Natural killer cell treated with Interleukin-12 subunit alpha and Interleukin-12 subunit beta and Interleukin-15 and Interleukin-18, amount 100 ng/mL, for 72 hours (primary cell): Measurements from ENCODE around the gene VAT1L. TPM values are rescaled to one million over a fixed set of nuclear protein-coding genes. Genes with fewer than 3 reads are reported as not detected.

ENCODE experiments used
- ATAC-seq, 2 donors: fragments of 150-1000 bp; cut with Tn5 transposase in 1 of 2; sonication (Bioruptor Pico), chemical (Tn5 transposase) in 1 of 2; 2 replicates each; pipeline ENCODE4 v1.10.0; 2021
- DNase-seq: peaks from one replicate; pipeline ENCODE4 v3.0.0; 2022; ENCODE audit warnings: low spot score
- H3K27ac Mint-ChIP-seq, 2 donors: 1 replicate in 1 of 2; 2 replicates in 1 of 2; pipeline ENCODE4 v1.8.0; 2022; ENCODE audit warnings: mixed read lengths in 2 of 2, mild to moderate bottlenecking in 1 of 2, moderate library complexity in 1 of 2
- H3K27me3 Mint-ChIP-seq, 2 donors: 1 replicate in 1 of 2; 2 replicates in 1 of 2; pipeline ENCODE4 v1.8.0; 2022; ENCODE audit warnings: mixed read lengths in 2 of 2
- H3K36me3 Mint-ChIP-seq: one replicate; pipeline ENCODE4 v1.8.0; 2022; ENCODE audit warnings: mixed read lengths
- H3K4me1 Mint-ChIP-seq, 2 donors: 1 replicate in 1 of 2; 2 replicates in 1 of 2; pipeline ENCODE4 v1.8.0; 2022; ENCODE audit warnings: low read depth in 2 of 2, mixed read lengths in 2 of 2, mild to moderate bottlenecking in 1 of 2
- H3K4me3 Mint-ChIP-seq: one replicate; pipeline ENCODE4 v1.8.0; 2022; ENCODE audit warnings: mixed read lengths
- H3K9me3 Mint-ChIP-seq: 2 replicates; pipeline ENCODE4 v1.8.0; 2022; ENCODE audit warnings: mixed read lengths
- total RNA-seq, 2 donors: library from RNA; stranded (reverse); gene quantifications; one replicate each; pipeline ENCODE4 v1.2.3, GENCODE V29; 2022

Gene VAT1L
- total RNA-seq, 2 donors from 2014 or later = 0.11 TPM; not detected in 1

GRCh38 chr16:77789085-77790008 lies 983 bp downstream of the VAT1L start:
- no peak for ATAC-seq
- no peaks in the 10 kb centered on the region for H3K36me3 Mint-ChIP-seq
- H3K27ac Mint-ChIP-seq = no peak overlapping the region
- H3K27me3 Mint-ChIP-seq = peaks cover 46 to 64% of the 10 kb centered on the region in 2 donors
- no peak overlapping the region for H3K4me3 Mint-ChIP-seq
- no peaks in the 10 kb centered on the region for H3K9me3 Mint-ChIP-seq
- no peak for DNase-seq
- peaks cover 4 to 6% of the 10 kb centered on the region in 2 donors for H3K4me1 Mint-ChIP-seq

GRCh38 chr16:77790009-77790372 lies 1.6 kb downstream of the VAT1L start:
- Mint-ChIP-seq H3K4me1 (peaks cover 4 to 6% of the 10 kb centered on the region in 2 donors), H3K27ac (no peak overlapping the region), H3K36me3 (no peaks in the 10 kb centered on the region), H3K27me3 (peaks cover 48 to 64% of the 10 kb centered on the region in 2 donors), H3K4me3 (no peak overlapping the region), H3K9me3 (no peaks in the 10 kb centered on the region)
- no peak for DNase-seq
- ATAC-seq = no peak

DNA sequence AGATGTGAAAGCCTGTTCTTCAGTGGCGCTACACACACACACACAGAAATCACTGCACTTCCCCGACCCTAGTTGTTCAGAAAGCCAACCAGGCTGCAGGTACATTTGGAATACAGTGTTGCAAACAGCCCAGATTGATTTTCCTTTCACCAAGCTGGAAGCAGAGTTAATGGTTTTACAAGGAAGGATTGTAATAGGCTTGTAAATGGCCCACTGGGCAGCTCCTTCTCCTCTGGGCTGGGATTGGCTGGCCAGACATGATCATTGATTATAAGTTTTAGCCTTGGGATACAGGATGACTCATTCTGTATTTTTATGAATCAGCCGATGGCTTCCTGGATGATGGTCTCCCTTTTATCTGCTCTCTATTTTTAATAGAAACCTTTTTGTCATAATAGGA lies 2.5 kb downstream of the VAT1L start:
- H3K27me3 Mint-ChIP-seq = peaks cover 48 to 64% of the 10 kb centered on the region in 2 donors

DNA sequence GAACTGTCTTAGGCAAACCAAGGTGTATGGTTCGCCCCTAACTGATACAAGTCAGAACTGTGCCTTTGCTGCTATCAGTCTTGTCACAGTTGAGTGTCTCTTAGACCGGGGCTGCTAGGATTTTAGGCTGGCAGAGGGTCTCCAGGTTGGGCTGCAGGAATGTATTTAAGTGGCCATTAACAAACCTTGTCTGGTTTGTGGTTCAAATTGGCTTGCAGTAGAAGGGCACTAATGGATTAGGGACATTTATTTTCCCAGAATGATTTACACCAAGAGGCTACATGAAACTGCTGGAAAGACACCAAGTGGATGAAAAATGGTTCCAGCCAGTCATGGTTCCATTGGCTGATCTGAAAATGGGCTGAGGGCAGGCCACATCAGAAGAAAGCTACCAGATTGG lies 5.1 kb downstream of the VAT1L start:
- DNase-seq (no peak), ATAC-seq (no peak)
- peaks cover 31 to 49% of the 10 kb centered on the region in 2 donors for H3K27me3 Mint-ChIP-seq
- H3K9me3 Mint-ChIP-seq = no peaks in the 10 kb centered on the region
- H3K4me3 Mint-ChIP-seq = no peak overlapping the region
- no peak overlapping the region for H3K27ac Mint-ChIP-seq
- H3K4me1 Mint-ChIP-seq = peaks cover 0 to under 1% of the 10 kb centered on the region in 2 donors
- no peaks in the 10 kb centered on the region for H3K36me3 Mint-ChIP-seq

More for the DNA sequence above, 2.5 kb downstream of the VAT1L start:
- Mint-ChIP-seq H3K9me3 (no peaks in the 10 kb centered on the region), H3K4me3 (no peak overlapping the region), H3K4me1 (peaks cover 4 to 6% of the 10 kb centered on the region in 2 donors), H3K36me3 (no peaks in the 10 kb centered on the region), H3K27ac (no peak overlapping the region)
- no peak for ATAC-seq
- no peak for DNase-seq

- no peak for DNase-seq
- H3K4me1 Mint-ChIP-seq = no peaks in the 10 kb centered on the region
- ATAC-seq = no peak
- H3K9me3 Mint-ChIP-seq = no peaks in the 10 kb centered on the region
- H3K27me3 Mint-ChIP-seq = peaks cover 37 to 58% of the 10 kb centered on the region in 2 donors
- no peak overlapping the region for H3K4me3 Mint-ChIP-seq
- no peak overlapping the region for H3K27ac Mint-ChIP-seq
- H3K36me3 Mint-ChIP-seq = no peaks in the 10 kb centered on the region
Observed at GRCh38 chr16:77794586-77794985, 6.2 kb downstream of the VAT1L start.

DNA sequence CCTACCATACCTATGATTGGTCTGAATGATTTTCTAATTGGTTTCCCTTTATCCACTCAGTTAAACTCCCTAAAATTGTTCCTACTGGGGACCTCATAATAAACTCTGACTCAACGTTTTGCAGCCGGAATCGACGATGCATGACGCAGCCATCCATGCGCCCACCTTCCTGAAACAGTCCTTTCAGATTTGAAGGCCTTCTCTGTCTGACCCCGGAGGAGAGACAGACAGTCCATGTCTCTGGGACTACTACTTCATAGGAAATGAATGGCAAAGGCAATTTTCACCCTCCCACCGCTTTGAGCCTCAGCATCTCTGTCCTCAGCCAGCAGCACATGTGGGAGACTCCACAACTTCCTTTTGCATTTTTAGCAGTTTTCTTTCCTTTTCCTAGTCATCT lies 13.5 kb downstream of the VAT1L start:
- no peaks in the 10 kb centered on the region for H3K4me1 Mint-ChIP-seq
- no peak for ATAC-seq
- DNase-seq = no peak
- H3K27ac Mint-ChIP-seq = no peak overlapping the region
- no peaks in the 10 kb centered on the region for H3K9me3 Mint-ChIP-seq
- H3K36me3 Mint-ChIP-seq = no peaks in the 10 kb centered on the region
- peaks cover 17 to 41% of the 10 kb centered on the region in 2 donors for H3K27me3 Mint-ChIP-seq
- H3K4me3 Mint-ChIP-seq = no peak overlapping the region

- Mint-ChIP-seq H3K9me3 (no peaks in the 10 kb centered on the region), H3K36me3 (no peaks in the 10 kb centered on the region), H3K27me3 (peaks cover 8 to 17% of the 10 kb centered on the region in 2 donors), H3K4me1 (no peaks in the 10 kb centered on the region), H3K27ac (no peak overlapping the region), H3K4me3 (no peak overlapping the region)
- ATAC-seq = no peak
- DNase-seq = no peak
Observed at GRCh38 chr16:77805398-77805797, 17.0 kb downstream of the VAT1L start.

DNA sequence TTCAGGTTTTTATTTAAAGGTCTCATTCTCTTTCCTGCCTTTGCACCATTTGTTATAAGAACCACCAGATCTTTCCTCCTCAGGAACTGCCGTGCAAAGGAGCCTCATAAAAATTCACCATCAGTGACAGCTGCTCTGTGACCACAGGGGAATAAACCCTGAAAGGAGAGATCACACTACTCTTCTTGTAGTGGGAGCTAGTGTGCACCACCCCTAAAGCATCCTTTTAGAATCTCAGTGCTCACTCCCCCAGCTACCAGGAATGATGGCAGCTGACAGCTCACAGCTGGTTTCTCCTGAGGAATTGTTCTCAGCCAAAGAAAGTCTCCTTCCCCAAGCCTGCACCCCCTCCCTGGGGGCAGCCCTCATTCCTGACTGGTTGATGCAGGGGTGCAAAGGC lies 18.7 kb downstream of the VAT1L start:
- Mint-ChIP-seq H3K4me3 (no peak overlapping the region), H3K27me3 (peaks cover 8 to 24% of the 10 kb centered on the region in 2 donors), H3K4me1 (no peaks in the 10 kb centered on the region), H3K9me3 (no peaks in the 10 kb centered on the region), H3K27ac (no peak overlapping the region), H3K36me3 (no peaks in the 10 kb centered on the region)
- ATAC-seq (no peak), DNase-seq (no peak)

DNA sequence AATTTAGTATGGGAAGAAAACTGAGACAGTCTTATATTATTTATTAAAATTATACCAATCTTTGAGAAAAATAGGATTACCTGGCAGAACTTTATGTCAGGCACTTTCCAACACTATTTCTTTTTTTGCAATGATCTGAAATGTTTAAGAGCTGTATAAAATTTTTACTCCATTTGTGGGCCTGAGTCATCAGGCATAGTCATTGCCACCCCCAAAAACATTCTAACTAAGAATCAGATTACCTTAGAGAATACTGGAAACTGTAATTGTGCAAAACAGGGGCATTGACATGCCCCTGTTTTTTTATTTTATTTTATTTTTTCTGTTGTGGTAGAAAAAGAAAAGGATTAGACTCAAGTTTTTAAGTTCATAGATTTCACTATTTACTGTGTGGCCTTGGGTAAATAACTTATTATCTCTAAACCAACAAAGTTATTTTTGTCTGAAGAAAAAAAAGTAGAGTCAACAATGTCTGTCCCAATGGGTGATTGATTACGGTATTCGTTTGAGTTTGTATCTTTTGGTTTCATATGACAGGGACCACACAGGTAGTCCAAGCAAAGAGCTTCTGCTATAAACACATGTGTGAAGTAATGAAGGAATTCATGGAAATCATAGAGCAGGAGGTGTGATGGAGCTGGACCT lies 24.6 kb downstream of the VAT1L start:
- no peaks in the 10 kb centered on the region for H3K9me3 Mint-ChIP-seq
- ATAC-seq = no peak
- H3K4me3 Mint-ChIP-seq = no peak overlapping the region
- H3K27me3 Mint-ChIP-seq = peaks cover 4 to 35% of the 10 kb centered on the region in 2 donors
- H3K36me3 Mint-ChIP-seq = no peaks in the 10 kb centered on the region
- no peak overlapping the region for H3K27ac Mint-ChIP-seq
- no peak for DNase-seq
- no peaks in the 10 kb centered on the region for H3K4me1 Mint-ChIP-seq

DNA sequence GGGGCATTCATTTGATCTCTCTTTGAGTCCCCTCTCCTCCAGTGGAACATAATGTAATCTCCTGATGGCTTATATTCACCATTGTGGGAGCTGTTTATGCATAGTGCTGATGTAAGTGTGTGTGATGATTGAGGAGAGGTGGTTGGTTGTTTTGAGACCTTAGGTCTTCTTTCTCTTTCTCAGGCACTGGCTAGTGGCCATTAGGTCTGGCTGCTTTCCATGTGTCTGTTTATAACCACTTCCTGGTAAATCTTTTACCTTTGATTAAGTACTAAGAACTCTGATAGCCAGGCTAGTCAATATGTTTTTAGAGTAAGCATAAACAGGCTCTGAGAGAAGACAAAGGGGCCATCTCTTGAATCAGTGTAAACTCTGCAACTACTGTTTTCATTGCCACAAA lies 27.9 kb downstream of the VAT1L start:
- H3K4me3 Mint-ChIP-seq = no peak overlapping the region

GRCh38 chr16:77820340-77820739 lies 32.0 kb downstream of the VAT1L start:
- Mint-ChIP-seq H3K4me1 (no peaks in the 10 kb centered on the region), H3K36me3 (no peaks in the 10 kb centered on the region), H3K4me3 (no peak overlapping the region), H3K27me3 (peaks cover 8 to 48% of the 10 kb centered on the region in 2 donors), H3K9me3 (no peaks in the 10 kb centered on the region), H3K27ac (no peak overlapping the region)
- no peak for DNase-seq
- no peak for ATAC-seq

More for the DNA sequence above, 27.9 kb downstream of the VAT1L start:
- no peaks in the 10 kb centered on the region for H3K4me1 Mint-ChIP-seq
- DNase-seq = no peak
- peaks cover 8 to 53% of the 10 kb centered on the region in 2 donors for H3K27me3 Mint-ChIP-seq
- no peaks in the 10 kb centered on the region for H3K9me3 Mint-ChIP-seq
- no peak overlapping the region for H3K27ac Mint-ChIP-seq
- ATAC-seq = no peak
- H3K36me3 Mint-ChIP-seq = no peaks in the 10 kb centered on the region

- H3K27ac Mint-ChIP-seq = no peak overlapping the region
- H3K9me3 Mint-ChIP-seq = no peaks in the 10 kb centered on the region
- DNase-seq = no peak
- no peaks in the 10 kb centered on the region for H3K36me3 Mint-ChIP-seq
- H3K27me3 Mint-ChIP-seq = peaks cover 4 to 33% of the 10 kb centered on the region in 2 donors
- ATAC-seq = no peak
- H3K4me1 Mint-ChIP-seq = no peaks in the 10 kb centered on the region
- no peak overlapping the region for H3K4me3 Mint-ChIP-seq
Observed at GRCh38 chr16:77822661-77823060, 34.3 kb downstream of the VAT1L start.

- ATAC-seq (no peak), DNase-seq (no peak)
- H3K27me3 Mint-ChIP-seq = peaks cover 4 to 29% of the 10 kb centered on the region in 2 donors
- no peak overlapping the region for H3K27ac Mint-ChIP-seq
- no peaks in the 10 kb centered on the region for H3K36me3 Mint-ChIP-seq
- no peak overlapping the region for H3K4me3 Mint-ChIP-seq
- H3K9me3 Mint-ChIP-seq = no peaks in the 10 kb centered on the region
- no peaks in the 10 kb centered on the region for H3K4me1 Mint-ChIP-seq
Observed at GRCh38 chr16:77823067-77823466, 34.7 kb downstream of the VAT1L start.

- peaks cover 2 to 13% of the 10 kb centered on the region in 2 donors for H3K27me3 Mint-ChIP-seq
- no peaks in the 10 kb centered on the region for H3K36me3 Mint-ChIP-seq
- DNase-seq (no peak), ATAC-seq (no peak)
- no peaks in the 10 kb centered on the region for H3K9me3 Mint-ChIP-seq
- H3K27ac Mint-ChIP-seq = no peak overlapping the region
- no peaks in the 10 kb centered on the region for H3K4me1 Mint-ChIP-seq
- no peak overlapping the region for H3K4me3 Mint-ChIP-seq
Observed at GRCh38 chr16:77825196-77825595, 36.8 kb downstream of the VAT1L start.
